DND-41 (cell line): Measurements from ENCODE around the gene PUM2.

Source experiments
- ATAC-seq: fragments of 200-7000 bp; cut with Tn5 transposase; 3 replicates; pipeline ENCODE4 v1.9.1; 2021; ENCODE audit warnings: low read depth; ENCODE audit not compliant: insufficient read depth
- DNase-seq: peaks from one replicate; pipeline ENCODE4 v3.0.0-alpha.2; 2020
- H2AFZ ChIP-seq: 2 replicates; pipeline ENCODE4 v1.6.0; 2012; ENCODE audit warnings: low read depth, low read length
- H3K27ac ChIP-seq: 2 replicates; pipeline ENCODE4 v1.5.1; 2012; ENCODE audit warnings: low read length, inconsistent platforms
- H3K27me3 ChIP-seq: fragments of 200-600 bp; sonication (generic); 2 replicates; pipeline ENCODE4 v1.6.0; 2012; ENCODE audit warnings: low read length, mild to moderate bottlenecking, inconsistent platforms; ENCODE audit not compliant: insufficient read depth, poor library complexity
- H3K36me3 ChIP-seq: 2 replicates; pipeline ENCODE4 v1.5.1; 2012; ENCODE audit warnings: low read length, inconsistent platforms; ENCODE audit not compliant: insufficient read depth
- H3K4me1 ChIP-seq: 2 replicates; pipeline ENCODE4 v1.5.1; 2012; ENCODE audit warnings: mild to moderate bottlenecking, low read length; ENCODE audit not compliant: insufficient read depth
- H3K4me2 ChIP-seq: 2 replicates; pipeline ENCODE4 v1.6.0; 2012; ENCODE audit warnings: mild to moderate bottlenecking, moderate library complexity, low read length, inconsistent platforms; ENCODE audit not compliant: insufficient read depth
- H3K4me3 ChIP-seq, 2 experiments: fragments of 200-600 bp in 1 of 2; shearing (Covaris generic) in 1 of 2; 2 replicates each; pipeline ENCODE4 v1.5.1; 2012 to 2016; ENCODE audit warnings: inconsistent platforms in 2 of 2, low read length in 2 of 2, mild to moderate bottlenecking in 2 of 2, low read depth in 1 of 2, moderate library complexity in 1 of 2
- H3K79me2 ChIP-seq: 2 replicates; pipeline ENCODE4 v1.6.0; 2012; ENCODE audit warnings: low read length, inconsistent platforms; ENCODE audit not compliant: insufficient read depth
- H3K9ac ChIP-seq: 2 replicates; pipeline ENCODE4 v1.6.0; 2012; ENCODE audit warnings: low read depth, mild to moderate bottlenecking, inconsistent platforms, low read length, moderate library complexity
- H3K9me3 ChIP-seq: 2 replicates; pipeline ENCODE4 v1.5.1; 2012; ENCODE audit warnings: low read length, moderate library complexity, mild to moderate bottlenecking, inconsistent platforms; ENCODE audit not compliant: insufficient read depth, severe bottlenecking
- H4K20me1 ChIP-seq: 2 replicates; pipeline ENCODE4 v1.6.0; 2012; ENCODE audit warnings: low read length; ENCODE audit not compliant: insufficient read depth
- CTCF ChIP-seq: IDR thresholded peaks from 2 replicates; pipeline ENCODE4 v1.5.1; 2012; ENCODE audit warnings: borderline replicate concordance, low read length, moderate library complexity, mild to moderate bottlenecking; ENCODE audit not compliant: poor library complexity, severe bottlenecking; ENCODE audit errors: extremely low read depth
- EZH2 ChIP-seq: IDR thresholded peaks from 3 replicates; pipeline ENCODE4 v1.6.1; 2012; ENCODE audit warnings: borderline replicate concordance, low read depth, mild to moderate bottlenecking, moderate library complexity, low read length, inconsistent platforms; ENCODE audit not compliant: severe bottlenecking

Gene PUM2

GRCh38 chr2:20220806-20221554 lies 129.7 kb downstream of the PUM2 start:
- no peak for ATAC-seq
- Histone ChIP-seq H3K9me3 (no peaks in the 10 kb centered on the region), H3K4me3 (no peak overlapping the region), H3K27ac (no peak overlapping the region), H2AFZ (no peak overlapping the region), H3K36me3 (no peaks in the 10 kb centered on the region), H3K79me2 (no peaks in the 10 kb centered on the region), H3K27me3 (no peaks in the 10 kb centered on the region), H3K9ac (no peak overlapping the region), H3K4me2 (no peak overlapping the region), H3K4me1 (no peaks in the 10 kb centered on the region), H4K20me1 (no peaks in the 10 kb centered on the region)
- TF ChIP-seq EZH2 (no peak), CTCF (no peak)
- DNase-seq, result no peak

GRCh38 chr2:20219763-20220380 lies 130.8 kb downstream of the PUM2 start:
- Histone ChIP-seq H3K9me3 (no peaks in the 10 kb centered on the region), H3K4me1 (no peaks in the 10 kb centered on the region), H4K20me1 (no peaks in the 10 kb centered on the region), H3K4me3 (no peak overlapping the region), H3K4me2 (no peak overlapping the region), H3K79me2 (no peaks in the 10 kb centered on the region), H3K9ac (no peak overlapping the region), H3K27me3 (no peaks in the 10 kb centered on the region), H3K36me3 (no peaks in the 10 kb centered on the region), H2AFZ (no peak overlapping the region), H3K27ac (no peak overlapping the region)
- ATAC-seq (no peak), DNase-seq (no peak)
- TF ChIP-seq EZH2 (no peak), CTCF (no peak)

GRCh38 chr2:20218331-20219320 lies 132.0 kb downstream of the PUM2 start:
- no peaks in the 10 kb centered on the region for H3K79me2 ChIP-seq
- no peak overlapping the region for H2AFZ ChIP-seq
- H3K9me3 ChIP-seq, result no peaks in the 10 kb centered on the region
- H3K4me1 ChIP-seq, result no peaks in the 10 kb centered on the region
- ATAC-seq (no peak), DNase-seq (no peak)
- no peak overlapping the region for H3K4me3 ChIP-seq
- TF ChIP-seq CTCF (no peak), EZH2 (no peak)
- H3K27me3 ChIP-seq, result no peaks in the 10 kb centered on the region
- H3K27ac ChIP-seq, result no peak overlapping the region
- H4K20me1 ChIP-seq, result no peaks in the 10 kb centered on the region
- H3K36me3 ChIP-seq, result no peaks in the 10 kb centered on the region
- no peak overlapping the region for H3K9ac ChIP-seq
- no peak overlapping the region for H3K4me2 ChIP-seq
